Muscle layer of duodenum (tissue), 2 donors: Measurements from ENCODE around the gene IMMT.

Experiments used
- H3K27ac ChIP-seq: one replicate; pipeline ENCODE4 v1.7.0; 2013; ENCODE audit warnings: mild to moderate bottlenecking, low read length
- H3K27me3 ChIP-seq: one replicate; pipeline ENCODE4 v1.7.0; 2013; ENCODE audit warnings: low read depth, mild to moderate bottlenecking, control low read depth, low read length
- H3K36me3 ChIP-seq, 2 donors: one replicate each; pipeline ENCODE4 v1.7.0; 2013; ENCODE audit warnings: low read length in 2 of 2, control low read depth in 1 of 2, mild to moderate bottlenecking in 1 of 2; ENCODE audit not compliant: insufficient read depth in 2 of 2, control insufficient read depth in 1 of 2
- H3K4me1 ChIP-seq, 2 donors: one replicate each; pipeline ENCODE4 v1.7.0; 2013; ENCODE audit warnings: low read length in 2 of 2, mild to moderate bottlenecking in 2 of 2, control low read depth in 1 of 2, moderate library complexity in 1 of 2; ENCODE audit not compliant: insufficient read depth in 2 of 2, control insufficient read depth in 1 of 2
- H3K4me3 ChIP-seq, 2 donors: one replicate each; pipeline ENCODE4 v1.7.0; 2013; ENCODE audit warnings: low read length in 2 of 2, low read depth in 1 of 2, mild to moderate bottlenecking in 1 of 2
- H3K9me3 ChIP-seq, 2 donors: one replicate each; pipeline ENCODE4 v1.7.0; 2013; ENCODE audit warnings: low read length in 2 of 2, control low read depth in 1 of 2, mild to moderate bottlenecking in 1 of 2; ENCODE audit not compliant: control insufficient read depth in 1 of 2
- donor health status: healthy.

The IMMT gene

DNA sequence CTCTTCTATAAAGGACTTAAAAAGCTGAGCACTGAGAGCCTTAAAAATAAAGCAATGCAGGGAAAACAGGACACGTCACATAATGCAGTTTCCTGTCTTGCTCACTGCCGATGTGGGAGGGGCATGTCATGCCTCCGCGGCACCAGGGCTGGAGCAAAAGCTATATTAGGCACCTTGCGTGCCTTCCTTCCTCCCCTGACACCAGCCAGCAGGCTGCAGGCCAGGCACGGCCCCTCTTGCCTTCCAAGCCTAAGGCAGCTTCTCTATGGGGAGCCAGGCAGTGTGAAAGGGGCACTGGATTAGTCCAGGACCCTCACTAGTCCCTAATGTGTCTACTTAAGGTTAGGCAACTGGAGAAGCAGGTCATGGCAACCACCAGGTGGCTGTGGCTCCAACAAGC lies 30.3 kb upstream of the IMMT start:
- Histone ChIP-seq H3K4me3 (no peak overlapping the region), H3K9me3 (no peaks in the 10 kb centered on the region), H3K36me3 (no peaks in the 10 kb centered on the region), H3K27ac (peak overlapping the region; percentile 78), H3K4me1 (peaks cover 6 to 41% of the 10 kb centered on the region in 2 donors), H3K27me3 (no peaks in the 10 kb centered on the region)

DNA sequence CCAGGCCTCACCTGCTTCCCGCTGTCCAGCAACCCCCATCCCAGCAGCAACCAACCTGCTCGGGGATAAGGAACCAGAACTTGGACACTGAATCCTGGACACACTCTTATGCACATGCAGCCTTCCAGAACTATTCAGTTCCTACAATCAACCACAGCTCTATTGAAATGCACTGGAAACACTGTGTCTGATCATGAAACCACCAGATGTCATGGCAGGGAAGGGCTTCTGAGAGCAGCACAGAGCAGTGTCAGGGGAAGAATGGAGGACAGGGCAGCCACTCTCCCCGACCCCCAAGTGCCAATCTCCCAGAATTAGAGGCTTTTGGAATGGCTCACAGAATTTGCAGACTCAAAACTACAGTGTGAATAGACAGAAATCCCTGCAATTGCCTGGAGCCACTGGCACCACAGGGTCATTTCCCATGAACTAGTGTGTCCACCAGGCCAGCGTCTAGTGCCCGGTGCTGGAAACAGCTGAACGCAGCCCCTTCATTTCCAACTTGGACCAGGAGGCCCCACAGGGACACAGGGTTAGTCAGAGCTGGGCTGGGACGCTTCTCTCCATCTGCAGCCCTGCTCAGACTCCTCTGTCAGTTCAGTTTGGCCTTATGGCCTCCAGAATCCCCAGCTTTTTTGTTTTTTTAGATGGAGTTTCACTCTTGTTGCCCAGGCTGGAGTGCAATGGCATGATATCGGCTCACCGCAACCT lies 29.5 kb upstream of the IMMT start:
- Histone ChIP-seq H3K9me3 (no peaks in the 10 kb centered on the region), H3K27ac (peak overlapping the region; percentile 78), H3K4me1 (peaks cover 6 to 41% of the 10 kb centered on the region in 2 donors)

DNA sequence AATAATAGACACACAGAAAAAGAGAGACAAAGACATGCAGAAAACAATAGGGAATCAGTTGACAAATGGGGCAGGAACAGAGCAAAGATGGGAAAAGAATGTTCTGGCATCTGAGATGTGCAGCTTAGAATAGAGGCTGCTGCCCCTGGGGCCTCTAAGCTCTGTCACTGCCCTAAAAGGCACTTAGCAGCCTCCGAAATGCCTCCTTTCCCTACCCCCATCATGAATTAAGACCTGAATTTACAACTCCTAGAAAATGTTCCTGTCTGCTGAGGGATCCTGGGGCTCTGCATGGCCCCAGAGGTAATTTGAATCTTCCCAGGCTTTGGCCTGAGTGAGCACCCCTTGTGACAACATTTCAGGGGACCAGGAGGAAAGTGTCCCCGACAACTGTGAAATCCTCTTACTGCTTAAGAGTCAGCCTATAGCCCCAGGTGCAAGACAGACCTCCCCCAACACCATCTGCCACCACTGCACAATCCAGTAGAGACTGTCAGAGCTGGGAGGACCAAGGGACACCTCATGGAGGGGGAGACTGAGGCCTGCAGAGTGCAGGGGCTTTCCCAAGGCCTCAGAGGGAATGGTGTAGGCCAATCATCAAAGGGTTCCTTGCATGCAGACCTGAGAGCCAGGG lies 28.8 kb upstream of the IMMT start:
- Histone ChIP-seq H3K4me3 (peak overlapping the region in 1 of 2 donors; percentile 18), H3K36me3 (no peaks in the 10 kb centered on the region), H3K27ac (peak overlapping the region; percentile 50), H3K27me3 (no peaks in the 10 kb centered on the region), H3K9me3 (no peaks in the 10 kb centered on the region), H3K4me1 (peaks cover 6 to 41% of the 10 kb centered on the region in 2 donors)

More for the DNA sequence above, 29.5 kb upstream of the IMMT start:
- H3K36me3 ChIP-seq: no peaks in the 10 kb centered on the region
- H3K27me3 ChIP-seq: no peaks in the 10 kb centered on the region
- peak overlapping the region in 1 of 2 donors; percentile 18 for H3K4me3 ChIP-seq

DNA sequence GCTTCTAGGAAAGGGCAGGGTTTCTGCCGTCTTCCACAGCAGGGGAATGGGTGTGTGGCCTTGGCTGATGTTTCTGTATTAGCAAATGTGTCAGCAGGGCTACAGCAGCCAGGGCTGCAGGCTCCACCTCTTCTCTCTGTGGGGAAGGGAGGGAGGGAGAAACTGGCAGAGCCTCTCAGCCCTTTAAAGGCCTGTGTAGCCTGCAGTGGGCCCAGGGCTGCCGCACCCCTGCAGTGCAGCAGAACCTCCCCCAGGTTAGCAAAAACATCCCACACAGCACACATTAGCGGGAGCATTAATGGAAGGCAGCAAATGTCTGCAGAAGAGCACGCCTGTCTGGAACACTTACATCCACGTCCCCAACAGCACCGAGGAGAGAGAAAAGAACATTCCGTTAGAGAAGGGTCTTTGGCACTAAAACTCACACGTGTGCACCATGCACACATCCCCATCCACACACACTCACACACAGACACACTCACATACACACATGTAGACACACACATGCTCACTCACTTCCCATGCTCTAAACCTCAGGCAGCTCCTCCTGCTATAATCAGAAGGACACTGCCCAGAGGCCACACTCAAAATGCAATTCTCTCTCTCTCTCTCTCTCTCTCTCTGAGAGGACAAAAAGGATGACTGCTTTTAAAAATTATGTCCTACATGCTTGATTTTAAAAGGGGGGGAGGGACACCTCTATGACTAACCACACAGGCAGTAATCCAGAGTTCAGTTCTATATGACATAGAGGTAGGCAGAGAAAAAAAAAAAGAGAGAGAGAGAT lies 28.1 kb upstream of the IMMT start:
- Histone ChIP-seq H3K27me3 (no peaks in the 10 kb centered on the region), H3K4me1 (peaks cover 6 to 41% of the 10 kb centered on the region in 2 donors), H3K4me3 (peak overlapping the region in 1 of 2 donors; percentile 27), H3K36me3 (no peaks in the 10 kb centered on the region), H3K27ac (peak overlapping the region; percentile 50), H3K9me3 (no peaks in the 10 kb centered on the region)

DNA sequence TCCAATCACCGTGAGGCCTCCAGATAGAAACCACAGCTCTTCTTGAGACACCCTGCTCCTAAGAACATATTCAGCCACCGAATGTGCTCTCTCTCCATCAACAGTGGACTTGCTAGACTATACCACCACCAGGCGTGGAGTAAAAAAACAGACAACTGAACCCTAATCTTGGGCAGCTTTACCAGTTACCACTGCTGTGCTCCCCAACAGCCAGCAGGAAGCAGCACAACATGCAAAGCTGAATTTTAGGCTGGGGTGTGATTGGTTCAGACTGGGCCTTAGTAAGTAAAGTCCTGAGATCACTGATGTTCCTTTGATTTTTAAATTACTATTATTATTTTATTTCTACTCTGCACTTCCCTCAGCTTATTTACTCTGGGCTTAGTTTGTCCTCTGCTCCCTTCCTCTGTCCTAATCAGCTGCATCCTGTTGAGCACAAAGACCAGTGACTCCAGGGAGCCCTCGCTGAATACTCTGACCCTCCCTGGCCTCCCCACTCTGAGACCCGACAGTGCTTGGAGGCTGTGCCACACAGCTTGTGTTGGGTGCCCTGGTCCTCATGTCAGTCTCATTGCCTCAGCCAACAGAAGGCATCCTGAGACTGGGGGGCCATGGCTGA lies 25.9 kb upstream of the IMMT start:
- H3K9me3 ChIP-seq: no peaks in the 10 kb centered on the region
- H3K4me3 ChIP-seq: no peak overlapping the region
- H3K36me3 ChIP-seq: no peaks in the 10 kb centered on the region
- H3K27ac ChIP-seq: no peak overlapping the region
- no peaks in the 10 kb centered on the region for H3K27me3 ChIP-seq
- peaks cover 6 to 41% of the 10 kb centered on the region in 2 donors for H3K4me1 ChIP-seq

DNA sequence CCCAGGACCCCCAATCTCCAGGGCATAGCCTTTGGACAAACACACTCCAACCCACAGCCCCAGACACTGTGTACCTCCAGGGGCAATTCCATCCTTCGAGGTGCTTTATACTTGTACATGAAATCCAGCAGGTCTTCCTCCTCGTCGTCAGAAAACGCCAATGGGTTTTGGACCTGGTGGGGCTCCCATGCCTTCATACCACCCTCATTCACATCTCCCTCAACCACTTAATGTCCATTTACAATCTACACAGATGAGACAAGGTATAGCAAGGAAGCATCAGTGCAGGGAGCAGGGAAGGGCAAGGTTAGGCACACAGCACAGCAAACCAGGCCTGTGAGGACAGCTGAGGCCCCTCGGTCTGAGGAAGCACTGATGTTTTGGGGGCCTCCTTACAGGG lies 24.6 kb upstream of the IMMT start:
- H3K27me3 ChIP-seq: no peaks in the 10 kb centered on the region
- H3K9me3 ChIP-seq: no peaks in the 10 kb centered on the region
- H3K27ac ChIP-seq: no peak overlapping the region
- H3K36me3 ChIP-seq: no peaks in the 10 kb centered on the region
- peaks cover 6 to 36% of the 10 kb centered on the region in 2 donors for H3K4me1 ChIP-seq
- H3K4me3 ChIP-seq: no peak overlapping the region

DNA sequence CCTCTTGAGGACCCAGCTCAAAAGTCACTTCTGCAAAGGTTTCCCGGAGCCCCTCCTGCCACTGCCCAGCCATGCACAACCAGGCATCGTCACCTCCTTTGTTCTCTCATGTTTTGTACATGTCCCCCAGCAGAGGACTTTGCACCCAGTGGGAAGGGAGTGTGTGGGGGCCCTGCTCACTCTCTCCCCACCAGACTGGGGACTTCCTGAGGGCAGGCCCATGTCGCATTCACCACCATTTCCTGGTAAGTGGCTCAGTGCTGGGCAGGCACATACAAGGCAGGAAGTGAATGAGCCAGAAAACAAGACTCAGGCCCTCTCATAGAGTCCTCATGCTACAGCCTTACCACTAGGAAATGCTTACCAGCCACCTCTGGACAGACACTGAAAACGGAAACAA lies 22.9 kb upstream of the IMMT start:
- Histone ChIP-seq H3K27ac (no peak overlapping the region), H3K9me3 (no peaks in the 10 kb centered on the region), H3K27me3 (no peaks in the 10 kb centered on the region), H3K36me3 (peaks cover 6 to 9% of the 10 kb centered on the region in 2 donors), H3K4me1 (peaks cover 6 to 30% of the 10 kb centered on the region in 2 donors), H3K4me3 (no peak overlapping the region)

DNA sequence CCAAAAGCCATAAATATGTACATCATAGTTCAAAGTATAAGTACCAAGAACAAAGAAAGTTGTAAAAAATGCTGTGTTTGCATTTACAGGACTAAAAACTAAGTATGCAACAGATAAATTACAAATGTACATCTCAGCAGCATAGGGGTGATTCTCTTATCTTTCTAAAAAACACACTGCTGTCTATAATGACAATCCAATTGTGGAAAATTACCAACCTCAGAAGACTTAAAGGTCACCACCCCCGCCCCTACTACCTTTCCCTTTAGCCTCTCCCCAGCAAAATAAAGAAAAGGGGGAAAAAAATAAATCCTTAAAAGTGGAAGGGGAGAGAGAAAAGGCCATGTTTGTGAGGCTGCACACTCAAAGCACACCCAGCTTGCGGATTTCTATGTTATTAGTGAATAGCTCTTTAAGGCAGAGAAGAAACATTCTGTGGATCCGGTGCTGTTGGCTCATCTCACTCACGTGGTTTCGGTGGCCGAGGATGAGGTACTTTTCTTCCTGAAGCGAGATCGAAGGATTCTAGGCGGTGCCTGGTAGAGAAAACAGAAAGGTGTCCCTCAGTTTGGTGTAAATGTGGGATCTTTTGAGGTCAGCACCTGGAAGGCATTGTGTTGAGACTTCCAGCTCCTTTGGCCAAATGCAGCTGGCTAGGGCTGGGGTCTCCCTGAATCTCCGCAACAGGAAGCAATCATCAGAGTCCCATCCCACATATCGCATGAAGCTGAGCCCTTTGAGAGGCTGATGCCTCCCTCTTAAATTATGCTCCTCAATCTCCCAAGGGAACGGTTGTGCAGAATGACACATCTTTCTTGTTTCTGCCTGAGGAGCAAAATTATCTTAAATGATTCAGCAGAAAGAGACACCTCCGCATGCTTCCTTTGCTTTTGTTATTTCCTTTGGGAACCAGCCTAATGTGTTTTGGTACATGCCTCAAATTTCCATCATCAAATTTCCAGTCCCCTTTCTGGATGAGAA lies 21.6 kb upstream of the IMMT start:
- Histone ChIP-seq H3K9me3 (no peaks in the 10 kb centered on the region), H3K4me3 (no peak overlapping the region), H3K27me3 (no peaks in the 10 kb centered on the region), H3K27ac (no peak overlapping the region), H3K4me1 (peaks cover 0 to 18% of the 10 kb centered on the region in 2 donors), H3K36me3 (peaks cover 17 to 19% of the 10 kb centered on the region in 2 donors)

DNA sequence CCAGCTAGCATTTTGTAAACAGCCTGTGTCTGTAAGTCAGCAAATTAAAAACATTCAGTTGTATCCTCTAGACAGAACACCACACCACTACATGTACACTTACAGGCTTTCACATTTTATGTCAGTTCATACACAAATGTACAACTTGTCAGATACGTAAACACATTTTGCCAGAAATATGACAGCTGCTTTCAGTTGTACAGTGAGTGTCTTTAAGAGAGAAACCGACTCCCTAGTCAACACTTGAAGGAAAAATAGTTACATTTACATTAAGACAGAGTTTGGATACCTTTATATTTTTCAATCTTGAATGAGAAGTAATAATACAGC lies 19.2 kb upstream of the IMMT start:
- peak overlapping the region; percentile 54 for H3K27ac ChIP-seq
- H3K4me1 ChIP-seq: peaks cover 0 to 11% of the 10 kb centered on the region in 2 donors
- no peak overlapping the region for H3K4me3 ChIP-seq
- no peaks in the 10 kb centered on the region for H3K27me3 ChIP-seq
- peaks cover 35% of the 10 kb centered on the region in 2 donors for H3K36me3 ChIP-seq
- no peaks in the 10 kb centered on the region for H3K9me3 ChIP-seq

DNA sequence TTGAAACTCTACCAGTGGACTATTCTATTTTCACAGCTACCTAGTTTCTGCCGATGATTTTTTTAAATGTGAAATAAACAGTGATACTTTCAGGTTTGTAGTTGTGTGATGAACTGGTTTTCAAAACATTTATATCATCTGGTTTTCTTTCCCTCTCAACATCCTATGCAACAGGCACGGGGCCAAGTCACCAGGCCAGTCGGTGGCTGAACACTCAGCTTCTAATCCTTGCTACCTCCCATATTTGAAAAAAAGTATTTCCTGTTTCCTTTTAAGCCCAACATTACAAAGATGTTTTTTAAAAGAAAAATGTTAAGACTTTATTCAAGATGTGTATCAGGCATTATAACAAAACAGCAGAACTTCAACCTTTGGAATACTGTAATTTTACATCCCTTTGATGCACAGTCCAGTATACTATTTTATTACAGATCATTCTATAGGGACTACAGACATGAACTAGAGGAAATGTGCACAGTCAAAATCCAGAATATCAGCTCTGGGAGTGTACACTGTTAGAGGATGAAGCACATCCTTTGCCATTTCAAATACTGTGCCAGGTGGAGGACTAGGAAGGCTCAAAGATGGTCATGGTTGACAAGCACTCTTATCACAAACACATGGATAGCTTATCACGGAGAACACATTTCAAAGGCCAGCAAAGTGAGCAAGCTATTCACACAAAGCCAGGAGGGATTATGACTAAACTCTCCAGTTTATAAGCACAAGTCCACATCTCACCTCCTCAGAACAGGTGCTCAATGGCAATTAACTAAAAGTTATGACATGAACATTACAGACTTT lies 18.6 kb upstream of the IMMT start:
- Histone ChIP-seq H3K36me3 (peaks cover 40 to 41% of the 10 kb centered on the region in 2 donors), H3K27ac (peak overlapping the region; percentile 54), H3K27me3 (no peaks in the 10 kb centered on the region), H3K4me3 (no peak overlapping the region), H3K9me3 (no peaks in the 10 kb centered on the region), H3K4me1 (peaks cover 0 to 11% of the 10 kb centered on the region in 2 donors)
